HCT116 (cell line): Measurements from ENCODE around the gene ZBTB16. TPM values are rescaled to one million over a fixed set of nuclear protein-coding genes. Genes with fewer than 3 reads are reported as not detected.

Source experiments
- ATAC-seq: fragments of 200-7000 bp; cut with Tn5 transposase; 2 replicates; pipeline ENCODE4 v1.9.1; 2020; ENCODE audit warnings: mild to moderate bottlenecking, moderate library complexity
- BruUV-seq: library from RNA; stranded (reverse); fragments of 400-500 nt; replicated peaks from 2 replicates; lab custom pipeline; 2021; lab: Mats Ljungman, UMichigan
- CTCF ChIA-PET: fragments of 300-600 bp; sonication (Branson Sonifier 250); formaldehyde crosslinking; loops from one replicate; lab custom pipeline; 2021; ENCODE audit warnings: antibody characterized with exemption; lab: Charles Lee
- POLR2A ChIA-PET: fragments of 300-600, 350-600 bp; sonication (Branson Sonifier 250); formaldehyde crosslinking; loops from one replicate; lab custom pipeline; 2021; ENCODE audit warnings: antibody characterized with exemption; lab: Charles Lee
- RAD21 ChIA-PET, 2 experiments: fragments of 300-600 bp; sonication (Branson Sonifier 250); formaldehyde crosslinking; loops; one replicate each; lab custom pipeline; 2023; ENCODE audit warnings: low total read pairs in 2 of 2; ENCODE audit not compliant: uncharacterized antibody in 2 of 2, unreplicated experiment in 2 of 2, low non-redundant PET in 1 of 2; lab: Charles Lee
- DNase-seq: peaks from one replicate; pipeline ENCODE4 v3.0.0-alpha.2; 2010; ENCODE audit warnings: low read depth, low spot score
- H2AFZ ChIP-seq: fragments of 200-600 bp; shearing (Covaris generic), sonication (generic); 2 replicates; pipeline ENCODE4 v1.6.1; 2017; ENCODE audit warnings: low read depth, mixed run types, mixed read lengths, antibody characterized with exemption, low read length; ENCODE audit not compliant: poor library complexity, severe bottlenecking
- H3K27ac ChIP-seq: 2 replicates; pipeline ENCODE4 v1.5.1; 2012; ENCODE audit warnings: low read depth, low read length
- H3K27me3 ChIP-seq: fragments of 200-600 bp; sonication (generic); 2 replicates; pipeline ENCODE4 v1.6.1; 2016; ENCODE audit warnings: mixed run types, low read length, mixed read lengths; ENCODE audit not compliant: insufficient read depth
- H3K36me3 ChIP-seq, 2 experiments: fragments of 200-500 bp in 1 of 2; fragments of 200-600 bp in 1 of 2; sonication (Bioruptor generic) in 1 of 2; sonication (generic) in 1 of 2; 2 replicates each; pipeline versions ENCODE4 v1.5.1 to v1.6.1; 2014 to 2016; ENCODE audit warnings: low read length in 2 of 2, inconsistent platforms in 1 of 2, mixed read lengths in 1 of 2, mixed run types in 1 of 2; ENCODE audit not compliant: insufficient read depth in 2 of 2, control insufficient read depth in 1 of 2
- H3K4me1 ChIP-seq, 2 experiments: fragments of 200-600 bp in 1 of 2; sonication (generic) in 1 of 2; 2 replicates each; pipeline versions ENCODE4 v1.5.1 to v1.6.1; 2012 to 2017; ENCODE audit warnings: low read length in 2 of 2, inconsistent platforms in 1 of 2, mild to moderate bottlenecking in 1 of 2, mixed read lengths in 1 of 2, mixed run types in 1 of 2, moderate library complexity in 1 of 2; ENCODE audit not compliant: insufficient read depth in 2 of 2, control insufficient read depth in 1 of 2
- H3K4me2 ChIP-seq: fragments of 200-600 bp; sonication (generic); 2 replicates; pipeline ENCODE4 v1.6.1; 2017; ENCODE audit warnings: mixed run types, low read length, mixed read lengths
- H3K4me3 ChIP-seq, 2 experiments: fragments of 200-600 bp in 1 of 2; sonication (generic) in 1 of 2; replicated peaks in 1 of 2; 2 replicates each; pipeline ENCODE4 v1.5.1; 2011 to 2016; ENCODE audit warnings: low read length in 2 of 2, control low read depth in 1 of 2, low read depth in 1 of 2, mild to moderate bottlenecking in 1 of 2, mixed read lengths in 1 of 2, mixed run types in 1 of 2
- H3K79me2 ChIP-seq: fragments of 200-600 bp; sonication (generic); 2 replicates; pipeline ENCODE4 v1.6.1; 2017; ENCODE audit warnings: mild to moderate bottlenecking, mixed run types, low read length, moderate library complexity, mixed read lengths; ENCODE audit not compliant: insufficient read depth
- H3K9ac ChIP-seq: fragments of 200-600 bp; sonication (generic); 2 replicates; pipeline ENCODE4 v1.6.1; 2016; ENCODE audit warnings: low read length, mixed read lengths
- H3K9me2 ChIP-seq: fragments of 200-600 bp; sonication (generic), shearing (Covaris generic); 2 replicates; pipeline ENCODE4 v1.6.1; 2017; ENCODE audit warnings: mixed run types, mild to moderate bottlenecking, moderate library complexity; ENCODE audit not compliant: insufficient read depth
- H3K9me3 ChIP-seq, 2 experiments: fragments of 200-500 bp in 1 of 2; fragments of 200-600 bp in 1 of 2; sonication (Bioruptor generic) in 1 of 2; sonication (generic) in 1 of 2; 2 replicates each; pipeline ENCODE4 v1.6.1; 2014 to 2017; ENCODE audit warnings: low read length in 2 of 2, mixed read lengths in 2 of 2, inconsistent platforms in 1 of 2, low read depth in 1 of 2, mild to moderate bottlenecking in 1 of 2, mixed run types in 1 of 2, moderate library complexity in 1 of 2; ENCODE audit not compliant: control insufficient read depth in 1 of 2, insufficient read depth in 1 of 2
- H4K20me1 ChIP-seq: fragments of 200-600 bp; sonication (generic), shearing (Covaris generic); 2 replicates; pipeline ENCODE4 v1.6.1; 2017; ENCODE audit warnings: mixed run types, mild to moderate bottlenecking, moderate library complexity; ENCODE audit not compliant: insufficient read depth
- ATF3 ChIP-seq: IDR thresholded peaks from 2 replicates; pipeline ENCODE4 v1.6.1; 2012
- CEBPB ChIP-seq: IDR thresholded peaks from 2 replicates; pipeline ENCODE4 v1.6.1; 2012; ENCODE audit warnings: low read depth
- EGR1 ChIP-seq: IDR thresholded peaks from 2 replicates; pipeline ENCODE4 v1.6.1; 2012; ENCODE audit warnings: low read depth
- ELF1 ChIP-seq: IDR thresholded peaks from 2 replicates; pipeline ENCODE4 v1.6.1; 2012; ENCODE audit warnings: low read depth, borderline replicate concordance
- YY1 ChIP-seq: IDR thresholded peaks from 2 replicates; pipeline ENCODE4 v1.6.1; 2011; ENCODE audit warnings: low read length, low read depth, moderate library complexity, mild to moderate bottlenecking; ENCODE audit not compliant: insufficient replicate concordance; ENCODE audit errors: extremely low read depth
- ZFX ChIP-seq: fragments of 450-650 bp; IDR thresholded peaks from 2 replicates; pipeline ENCODE4 v1.6.1; 2017
- intact Hi-C: fragments of 100-400 bp; cut with micrococcal nuclease; formaldehyde crosslinking; loops from 2 replicates; pipeline ENCODE4 v1.10.0; 2022
- total RNA-seq: library from RNA; stranded (reverse); gene quantifications from one replicate; pipeline ENCODE4 v1.2.1, GENCODE V29; 2021; ENCODE audit not compliant: unreplicated experiment
- TF ChIP-seq, protein P1 (sequence below): IDR thresholded peaks from 2 replicates; pipeline ENCODE4 v1.6.1; 2012

The ZBTB16 gene
- total RNA-seq, 1 experiment from 2014 or later = 0.30 TPM

- Histone ChIP-seq H3K27ac (no peak overlapping the region), H2AFZ (no peak overlapping the region), H3K4me2 (no peak overlapping the region), H3K9ac (no peak overlapping the region), H3K27me3 (peaks cover 5% of the 10 kb centered on the region; the same call in 1 of the 2 replicates), H3K9me3 (no peaks in the 10 kb centered on the region), H3K36me3 (no peaks in the 10 kb centered on the region), H3K4me1 (no peaks in the 10 kb centered on the region), H3K4me3 (no peak overlapping the region), H4K20me1 (no peaks in the 10 kb centered on the region), H3K79me2 (no peaks in the 10 kb centered on the region), H3K9me2 (no peaks in the 10 kb centered on the region)
- no TSS peak for BruUV-seq
- CTCF ChIA-PET = no interaction called here
- TF ChIP-seq CEBPB = no peak
- no peak for TF ChIP-seq EGR1
- POLR2A ChIA-PET = no interaction called here
- ATAC-seq (no peak), DNase-seq (no peak)
- RAD21 ChIA-PET = no interaction called here
- intact Hi-C loops = no loop called here
Measured at GRCh38 chr11:114059984-114060391, 477 bp downstream of the ZBTB16 start.

GRCh38 chr11:114060392-114061047, 1.0 kb downstream of the ZBTB16 start:
- no peak overlapping the region for H2AFZ ChIP-seq
- no peaks in the 10 kb centered on the region for H3K79me2 ChIP-seq
- ATAC-seq (no peak), DNase-seq (no peak)
- ChIA-PET POLR2A (no interaction called here), RAD21 (no interaction called here), CTCF (no interaction called here)
- H3K4me2 ChIP-seq = no peak overlapping the region
- no peak overlapping the region for H3K27ac ChIP-seq
- no peaks in the 10 kb centered on the region for H3K4me1 ChIP-seq
- intact Hi-C loops = no loop called here
- H3K9me3 ChIP-seq = no peaks in the 10 kb centered on the region
- no peak overlapping the region for H3K4me3 ChIP-seq
- no peaks in the 10 kb centered on the region for H4K20me1 ChIP-seq
- H3K9ac ChIP-seq = no peak overlapping the region
- no peaks in the 10 kb centered on the region for H3K36me3 ChIP-seq
- no peak for TF ChIP-seq CEBPB
- TF ChIP-seq ATF3 = no peak
- TF ChIP-seq ELF1 = no peak
- no peak for TF ChIP-seq YY1
- TF ChIP-seq ZFX = no peak
- TF ChIP-seq, protein P1, sequence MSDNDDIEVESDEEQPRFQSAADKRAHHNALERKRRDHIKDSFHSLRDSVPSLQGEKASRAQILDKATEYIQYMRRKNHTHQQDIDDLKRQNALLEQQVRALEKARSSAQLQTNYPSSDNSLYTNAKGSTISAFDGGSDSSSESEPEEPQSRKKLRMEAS = no peak
- peaks cover 5% of the 10 kb centered on the region; the same call in 1 of the 2 replicates for H3K27me3 ChIP-seq
- no peaks in the 10 kb centered on the region for H3K9me2 ChIP-seq
- BruUV-seq = no TSS peak
